AG09319 (cell line): ENCODE results near the gene SPEF1.
A peak's percentile ranks its signal among the peaks of the same experiment; 100 is the strongest.
"Not testable (repeated sequence)": the region's sequence is repeated elsewhere in the genome, so short reads cannot be mapped to it uniquely, and the experiment has no call there.

Experiments used
- DNase-seq: peaks from one replicate; pipeline ENCODE4 v3.0.0-alpha.2; 2010; ENCODE audit warnings: low read depth; ENCODE audit errors: extremely low read depth
- CTCF ChIP-seq: IDR thresholded peaks from 2 replicates; pipeline ENCODE4 v1.5.1; 2011; ENCODE audit warnings: low read depth, mild to moderate bottlenecking, inconsistent platforms, low read length, moderate library complexity

Gene SPEF1

GRCh38 chr20:3781153-3781910 is at the start of gene SPEF1:
Gene SPEF1, minus strand, starts transcription at chr20:3781448. Its CDS starts 161 bp downstream, at chr20:3781287.
- TF ChIP-seq CTCF: peak; percentile 66
- DNase-seq: peak; percentile 79

- DNase-seq: not testable (repeated sequence)
These were observed 48.6 kb upstream of the SPEF1 start for GRCh38 chr20:3829891-3830290.

DNA sequence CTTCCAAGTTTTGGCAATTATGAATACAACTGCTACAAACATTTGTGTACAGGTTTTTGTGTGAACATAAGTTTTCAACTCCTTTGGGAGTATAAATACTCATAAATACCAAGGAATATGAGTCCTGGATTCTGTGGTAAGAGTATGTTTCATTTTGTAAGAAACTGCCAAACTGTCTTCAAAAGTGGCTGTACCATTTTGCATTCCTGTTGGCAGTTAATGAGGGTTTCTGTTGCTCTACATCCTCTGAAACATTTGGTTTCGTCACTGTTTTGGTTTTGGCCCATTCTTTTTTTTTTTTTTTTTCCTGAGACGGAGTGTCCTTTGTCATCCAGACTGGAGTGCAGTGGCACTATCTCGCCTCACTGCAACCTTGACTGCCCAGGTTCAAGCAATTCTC is 47.5 kb upstream of the SPEF1 start:
- DNase-seq: no peak

DNA sequence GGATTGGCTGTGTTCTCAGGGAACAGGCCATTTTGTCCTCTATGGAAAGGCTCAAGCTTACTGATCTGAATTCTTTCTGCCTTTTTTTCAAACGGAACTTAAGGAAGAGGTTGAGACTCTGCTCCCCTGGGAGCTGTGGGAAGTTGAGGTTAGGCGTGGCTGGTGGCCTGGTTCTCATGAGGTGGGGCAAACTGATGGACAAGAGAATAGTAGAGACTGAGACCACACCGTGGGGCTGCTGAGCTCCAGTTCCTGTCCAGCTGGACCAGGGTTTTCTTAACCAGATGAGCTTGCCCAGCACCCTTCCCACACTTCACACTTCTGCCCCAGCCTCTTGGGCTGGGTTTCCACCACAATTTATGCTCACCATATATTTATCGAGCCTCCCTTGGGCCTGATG is 45.2 kb upstream of the SPEF1 start:
- DNase-seq: no peak
- TF ChIP-seq CTCF: no peak

More for the DNA sequence above, 47.5 kb upstream of the SPEF1 start:
- TF ChIP-seq CTCF: no peak

DNA sequence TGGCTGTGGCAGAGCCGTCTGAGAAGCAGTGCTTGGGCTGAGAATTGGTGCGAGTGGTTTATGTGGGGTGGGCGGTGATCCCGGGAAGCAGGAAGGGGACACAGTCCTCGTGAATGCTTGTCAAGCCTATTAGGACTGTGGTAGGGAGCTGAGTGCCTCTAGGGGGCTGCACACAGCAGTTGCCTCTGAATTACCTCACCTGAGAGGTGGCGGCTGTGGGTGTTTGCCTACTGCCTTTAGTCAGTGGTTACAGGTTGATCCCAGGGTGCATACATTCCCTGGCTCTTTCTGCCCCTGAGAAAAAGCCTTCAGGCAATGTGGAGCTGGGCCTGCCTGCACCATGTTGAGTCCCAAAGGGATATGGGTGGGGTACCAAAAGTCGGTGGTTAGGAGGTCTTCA is 44.3 kb upstream of the SPEF1 start:
- no peak for DNase-seq
- no peak for TF ChIP-seq CTCF

DNA sequence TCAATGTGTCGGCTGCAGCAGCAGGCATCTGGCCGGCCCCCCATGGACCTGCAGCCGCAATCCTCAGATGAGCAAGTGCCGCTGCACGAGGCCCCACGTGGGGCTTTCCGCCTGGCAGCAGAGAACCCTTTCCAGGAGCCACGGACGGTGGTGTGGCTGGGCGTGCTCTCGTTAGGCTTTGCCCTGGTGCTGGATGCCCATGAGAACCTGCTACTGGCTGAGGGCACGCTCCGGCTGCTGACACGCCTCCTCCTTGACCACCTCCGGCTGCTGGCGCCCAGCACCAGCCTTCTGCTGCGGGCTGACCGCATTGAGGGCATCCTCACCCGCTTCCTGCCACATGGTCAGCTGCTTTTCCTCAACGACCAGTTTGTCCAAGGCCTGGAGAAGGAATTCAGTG is 42.6 kb upstream of the SPEF1 start:
- no peak for TF ChIP-seq CTCF
- no peak for DNase-seq

GRCh38 chr20:3821996-3822395 is 40.7 kb upstream of the SPEF1 start:
- DNase-seq: no peak
- no peak for TF ChIP-seq CTCF
